ENCODE data around the gene SH3RF1. TPM values are rescaled to one million over a fixed set of nuclear protein-coding genes. Genes with fewer than 3 reads are reported as not detected.
"Not testable (repeated sequence)": the region's sequence is repeated elsewhere in the genome, so short reads cannot be mapped to it uniquely, and the experiment has no call there.

SH3RF1 gene
- total RNA-seq, 3 donors from 2014 or later = 20.2 to 37.0 (median 27.9) TPM

- DNase-seq (ENCODE audit: low spot score in 2 of 2) = no peak
- no peak overlapping the region for H3K4me3 ChIP-seq
- no peaks in the 10 kb centered on the region for H3K4me1 ChIP-seq
- H3K9me3 ChIP-seq = no peaks in the 10 kb centered on the region
- no peaks in the 10 kb centered on the region for H3K36me3 ChIP-seq
- no peak overlapping the region for H3K27ac ChIP-seq
- intact Hi-C loops (cut with DNase I; ENCODE audit: low total_unique reads) = no loop called here
- TF ChIP-seq POLR2AphosphoS5 (IDR thresholded peaks at IDR 0.05) = no peak
- no peak for TF ChIP-seq CTCF (IDR thresholded peaks at IDR 0.05)
- TF ChIP-seq POLR2A (IDR thresholded peaks at IDR 0.05) = no peak
- no peaks in the 10 kb centered on the region for H3K27me3 ChIP-seq
Observed at GRCh38 chr4:169205075-169205743, 65.5 kb downstream of the SH3RF1 start.

- Histone ChIP-seq H3K9me3 (no peaks in the 10 kb centered on the region), H3K4me1 (no peaks in the 10 kb centered on the region), H3K36me3 (no peaks in the 10 kb centered on the region), H3K27ac (no peak overlapping the region), H3K4me3 (no peak overlapping the region), H3K27me3 (no peaks in the 10 kb centered on the region)
- intact Hi-C loops (cut with DNase I; ENCODE audit: low total_unique reads) = no loop called here
- no peak for DNase-seq (ENCODE audit: low spot score in 2 of 2)
- TF ChIP-seq POLR2A (IDR thresholded peaks at IDR 0.05) = no peak
Observed at GRCh38 chr4:169203891-169204290, 66.9 kb downstream of the SH3RF1 start.

GRCh38 chr4:169203278-169203677, 67.5 kb downstream of the SH3RF1 start:
- H3K27me3 ChIP-seq; intact Hi-C loops (cut with DNase I; ENCODE audit: low total_unique reads); H3K9me3 ChIP-seq; H3K27ac ChIP-seq; H3K4me3 ChIP-seq; DNase-seq (ENCODE audit: low spot score in 2 of 2); H3K4me1 ChIP-seq; H3K36me3 ChIP-seq: not testable (repeated sequence)

- H3K4me3 ChIP-seq = no peak overlapping the region
- intact Hi-C loops (cut with DNase I; ENCODE audit: low total_unique reads) = no loop called here
- no peaks in the 10 kb centered on the region for H3K4me1 ChIP-seq
- H3K9me3 ChIP-seq = no peaks in the 10 kb centered on the region
- H3K36me3 ChIP-seq = no peaks in the 10 kb centered on the region
- H3K27me3 ChIP-seq = no peaks in the 10 kb centered on the region
- H3K27ac ChIP-seq = peak overlapping the region in 1 of 2 donors; percentile 49
- TF ChIP-seq POLR2A (IDR thresholded peaks at IDR 0.05) (no peak), POLR2AphosphoS5 (IDR thresholded peaks at IDR 0.05) (no peak), CTCF (IDR thresholded peaks at IDR 0.05) (no peak)
- DNase-seq (ENCODE audit: low spot score in 2 of 2) = no peak
Observed at GRCh38 chr4:169202878-169203277, 67.9 kb downstream of the SH3RF1 start.

DNA sequence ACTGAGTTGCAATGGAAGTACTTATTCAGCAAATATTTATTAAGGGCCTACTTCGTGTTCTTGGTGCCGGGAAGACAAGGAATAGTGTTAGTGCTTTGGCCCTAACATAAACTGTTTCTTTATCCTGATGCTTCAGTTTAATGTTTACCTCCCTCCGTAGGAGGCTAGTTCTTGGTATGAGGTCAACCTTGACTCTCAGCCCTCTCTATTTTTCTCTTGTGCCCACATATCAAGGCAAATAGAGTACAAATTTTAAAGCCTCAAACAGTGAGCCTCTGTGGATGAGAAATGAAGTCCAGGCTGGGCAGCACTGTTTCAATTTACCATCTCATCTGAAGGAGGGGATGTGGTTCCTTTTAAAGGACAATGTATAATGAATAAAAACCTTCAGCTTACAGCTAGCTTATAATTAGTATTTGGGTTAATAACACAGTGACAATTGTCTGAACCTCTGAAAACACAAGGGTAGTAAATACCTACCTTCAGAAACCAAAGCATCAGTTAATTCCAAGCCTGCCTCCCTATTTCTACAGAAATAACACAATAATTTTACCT, 68.5 kb downstream of the SH3RF1 start:
- Histone ChIP-seq H3K4me1 (no peaks in the 10 kb centered on the region), H3K4me3 (no peak overlapping the region)
- intact Hi-C loops (cut with DNase I; ENCODE audit: low total_unique reads) = no loop called here

More for the DNA sequence above, 68.5 kb downstream of the SH3RF1 start:
- DNase-seq (ENCODE audit: low spot score in 2 of 2) = no peak
- peak overlapping the region; percentile 49 to 56 for H3K27ac ChIP-seq
- H3K9me3 ChIP-seq = no peaks in the 10 kb centered on the region
- no peaks in the 10 kb centered on the region for H3K36me3 ChIP-seq
- H3K27me3 ChIP-seq = no peaks in the 10 kb centered on the region
- no peak for TF ChIP-seq CTCF (IDR thresholded peaks at IDR 0.05)
- no peak for TF ChIP-seq POLR2A (IDR thresholded peaks at IDR 0.05)
- TF ChIP-seq POLR2AphosphoS5 (IDR thresholded peaks at IDR 0.05) = no peak
